IgD-negative memory B cell (primary cell): ENCODE measurements around the gene PATJ. TPM values are rescaled to one million over a fixed set of nuclear protein-coding genes. Genes with fewer than 3 reads are reported as not detected.
"Not testable (repeated sequence)": the region's sequence is repeated elsewhere in the genome, so short reads cannot be mapped to it uniquely, and the experiment has no call there.

ENCODE experiments used
- H3K27ac Mint-ChIP-seq, 3 donors: one replicate each; pipeline ENCODE4 v1.8.0; 2020 to 2022; ENCODE audit warnings: mild to moderate bottlenecking in 3 of 3, mixed read lengths in 3 of 3, moderate library complexity in 1 of 3
- H3K27me3 Mint-ChIP-seq: one replicate; pipeline ENCODE4 v1.8.0; 2021; ENCODE audit warnings: mixed read lengths
- H3K36me3 Mint-ChIP-seq: one replicate; pipeline ENCODE4 v1.8.0; 2020; ENCODE audit warnings: mild to moderate bottlenecking, mixed read lengths
- H3K4me1 Mint-ChIP-seq, 3 donors: one replicate each; pipeline ENCODE4 v1.8.0; 2020 to 2022; ENCODE audit warnings: mixed read lengths in 3 of 3, mild to moderate bottlenecking in 1 of 3
- H3K4me3 Mint-ChIP-seq, 4 donors: one replicate each; pipeline ENCODE4 v1.8.0; 2020 to 2022; ENCODE audit warnings: mild to moderate bottlenecking in 4 of 4, mixed read lengths in 4 of 4, moderate library complexity in 3 of 4
- H3K9me3 Mint-ChIP-seq, 3 donors: one replicate each; pipeline ENCODE4 v1.8.0; 2020 to 2021; ENCODE audit warnings: mixed read lengths in 3 of 3, mild to moderate bottlenecking in 1 of 3
- polyA plus RNA-seq: library from polyadenylated mRNA; unstranded; fragments of 300-500 nt; fragmentation: Illumina TruSeq; gene quantifications from one replicate; pipeline ENCODE4 v1.2.3, GENCODE V29; 2021

Gene PATJ
- polyA plus RNA-seq, 1 donor from 2014 or later: 17.4 TPM

DNA sequence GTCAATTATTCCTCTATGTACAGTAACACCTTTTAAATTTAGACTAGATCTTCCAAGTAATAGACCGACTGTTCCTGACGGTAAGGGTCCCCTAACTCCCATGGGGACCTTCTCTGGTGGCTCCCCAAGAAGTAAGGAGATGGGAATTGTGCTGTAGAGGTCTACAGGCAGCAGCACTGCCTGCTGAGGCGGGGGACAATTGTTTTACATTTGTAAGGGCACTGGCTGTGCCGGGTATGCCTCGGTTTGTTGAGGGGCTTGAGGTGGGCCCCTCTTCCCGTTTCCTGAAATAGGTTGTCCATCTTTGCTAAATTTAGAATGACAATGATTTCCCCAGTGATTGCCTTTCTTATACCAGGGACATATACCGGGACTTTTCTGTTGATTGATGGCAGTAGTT lies 439.3 kb downstream of the PATJ start:
- H3K27ac Mint-ChIP-seq: no peak overlapping the region
- H3K27me3 Mint-ChIP-seq: no peaks in the 10 kb centered on the region
- H3K4me1 Mint-ChIP-seq: no peaks in the 10 kb centered on the region
- H3K4me3 Mint-ChIP-seq: no peak overlapping the region
- H3K9me3 Mint-ChIP-seq: no peaks in the 10 kb centered on the region
- no peaks in the 10 kb centered on the region for H3K36me3 Mint-ChIP-seq

DNA sequence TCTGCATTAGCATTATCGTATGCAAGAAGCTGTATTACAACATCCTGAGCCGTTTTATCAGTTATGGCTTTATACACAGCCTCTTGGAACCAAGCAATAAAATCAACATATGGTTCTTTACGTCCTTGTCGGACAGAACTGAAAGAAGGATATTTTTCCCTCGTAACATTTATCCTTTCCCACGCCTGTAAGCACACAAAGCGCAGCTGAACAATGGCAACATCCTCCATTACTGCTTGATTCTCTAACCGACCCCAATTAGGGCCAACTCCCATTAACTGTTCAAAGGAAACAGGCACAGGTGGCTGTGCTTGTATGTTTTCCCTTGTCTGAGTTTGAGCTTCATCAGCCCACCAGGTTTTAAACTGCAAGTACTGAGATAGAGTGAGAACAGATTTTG lies 439.9 kb downstream of the PATJ start:
- not testable (repeated sequence) for H3K9me3 Mint-ChIP-seq, H3K27me3 Mint-ChIP-seq, H3K36me3 Mint-ChIP-seq, H3K4me3 Mint-ChIP-seq, H3K4me1 Mint-ChIP-seq, H3K27ac Mint-ChIP-seq

DNA sequence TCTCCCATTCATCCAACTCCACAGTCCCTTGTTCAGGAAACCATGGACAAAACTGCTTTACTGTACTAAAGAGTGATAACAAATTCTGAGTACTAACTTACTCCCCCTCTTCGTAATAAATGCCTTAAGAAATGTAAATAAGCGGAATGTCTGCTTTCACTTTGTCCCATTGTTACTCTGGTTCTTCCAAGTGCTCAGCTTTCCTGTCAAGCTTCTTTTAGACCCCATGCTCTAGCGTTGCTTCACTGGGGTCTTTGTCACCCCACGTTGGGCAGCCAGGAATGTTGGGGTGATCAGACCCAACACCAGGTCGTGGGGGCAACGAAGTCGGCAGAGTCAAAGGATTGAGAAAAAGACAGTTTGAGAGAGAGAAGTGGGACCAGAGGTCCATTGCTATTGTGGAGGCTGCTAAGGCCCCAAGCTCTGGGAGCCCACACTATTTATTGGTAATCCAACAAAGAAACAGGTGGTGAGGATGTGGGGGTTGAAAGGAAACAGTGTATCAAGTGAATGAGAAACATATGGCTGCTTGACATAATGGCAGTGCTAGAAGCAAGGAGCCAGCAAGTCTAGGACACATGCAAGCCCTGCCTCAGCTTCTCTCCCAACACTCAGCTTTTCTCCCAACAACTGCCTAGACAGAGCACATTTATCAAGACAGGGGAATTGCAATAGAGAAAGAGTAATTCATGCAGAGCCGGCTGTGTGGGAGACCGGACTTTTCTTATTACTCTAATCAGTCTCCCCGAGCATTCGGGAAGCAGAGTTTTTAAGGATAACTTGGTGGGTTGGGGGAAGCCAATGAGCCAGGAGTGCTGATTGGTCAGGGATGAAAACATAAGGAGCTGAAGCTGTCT lies 441.1 kb downstream of the PATJ start:
- H3K27me3 Mint-ChIP-seq, H3K4me3 Mint-ChIP-seq, H3K27ac Mint-ChIP-seq, H3K9me3 Mint-ChIP-seq, H3K36me3 Mint-ChIP-seq, H3K4me1 Mint-ChIP-seq: not testable (repeated sequence)

DNA sequence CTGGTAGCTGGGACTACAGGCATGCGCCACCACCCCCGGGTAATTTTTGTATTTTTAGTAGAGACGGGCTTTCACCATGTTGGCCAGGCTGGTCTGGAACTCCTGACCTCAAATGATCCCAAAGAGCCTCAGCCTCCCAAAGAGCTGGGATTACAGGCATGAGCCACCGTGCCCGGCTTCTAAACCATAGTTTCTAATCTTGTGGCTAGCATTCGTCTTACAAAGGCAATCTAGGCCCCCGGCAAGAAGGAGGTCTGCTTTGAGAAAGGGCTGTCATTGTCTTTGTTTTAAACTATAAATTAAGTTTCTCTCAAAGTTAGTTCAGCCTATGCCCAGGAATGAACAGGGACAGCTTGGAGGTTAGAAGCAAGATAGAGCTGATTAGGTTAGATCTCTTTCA lies 442.1 kb downstream of the PATJ start:
- H3K36me3 Mint-ChIP-seq: peaks cover 2% of the 10 kb centered on the region
- H3K9me3 Mint-ChIP-seq: no peaks in the 10 kb centered on the region
- no peak overlapping the region for H3K27ac Mint-ChIP-seq
- H3K4me3 Mint-ChIP-seq: no peak overlapping the region
- H3K27me3 Mint-ChIP-seq: no peaks in the 10 kb centered on the region
- H3K4me1 Mint-ChIP-seq: no peaks in the 10 kb centered on the region

DNA sequence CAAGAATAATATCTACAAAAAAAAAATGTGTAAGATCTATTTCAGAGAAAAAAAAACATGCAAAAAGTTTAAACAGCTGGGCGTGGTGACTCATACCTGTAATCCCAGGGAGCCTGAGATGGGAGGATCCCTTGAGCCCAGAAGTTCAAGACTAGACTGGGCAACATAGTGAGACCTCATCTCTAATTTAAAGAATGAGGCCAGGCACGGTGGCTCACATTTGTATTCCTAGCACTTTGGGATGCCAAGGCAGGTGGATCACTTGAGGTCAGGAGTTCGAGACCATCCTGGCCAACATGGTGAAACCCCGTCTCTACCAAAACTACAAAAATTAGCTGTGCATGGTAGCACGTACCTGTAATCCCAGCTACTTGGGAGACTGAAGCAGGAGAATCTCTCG lies 443.0 kb downstream of the PATJ start:
- not testable (repeated sequence) for H3K27ac Mint-ChIP-seq, H3K27me3 Mint-ChIP-seq, H3K4me3 Mint-ChIP-seq, H3K4me1 Mint-ChIP-seq, H3K36me3 Mint-ChIP-seq, H3K9me3 Mint-ChIP-seq

DNA sequence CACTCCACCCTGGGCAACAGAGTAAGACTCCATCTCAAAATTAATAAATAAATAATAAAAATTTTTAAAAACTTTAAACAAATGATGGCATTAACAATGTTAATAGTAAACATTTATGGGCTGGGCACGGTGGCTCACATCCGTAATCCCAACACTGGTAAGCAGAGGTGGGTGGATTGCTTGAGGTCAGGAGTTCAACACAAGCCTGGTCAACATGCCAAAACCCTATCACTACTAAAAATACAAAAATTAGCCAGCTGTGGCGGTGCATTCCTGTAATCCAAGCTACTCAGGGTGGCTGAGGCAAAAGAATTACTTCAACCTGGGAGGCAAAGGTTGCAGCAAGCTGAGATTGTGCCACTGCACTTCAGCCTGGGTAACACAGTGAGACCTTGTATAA lies 443.4 kb downstream of the PATJ start:
- H3K4me1 Mint-ChIP-seq: no peaks in the 10 kb centered on the region
- H3K36me3 Mint-ChIP-seq: peaks cover 2% of the 10 kb centered on the region
- no peaks in the 10 kb centered on the region for H3K9me3 Mint-ChIP-seq
- H3K4me3 Mint-ChIP-seq: no peak overlapping the region
- H3K27me3 Mint-ChIP-seq: no peaks in the 10 kb centered on the region
- no peak overlapping the region for H3K27ac Mint-ChIP-seq

DNA sequence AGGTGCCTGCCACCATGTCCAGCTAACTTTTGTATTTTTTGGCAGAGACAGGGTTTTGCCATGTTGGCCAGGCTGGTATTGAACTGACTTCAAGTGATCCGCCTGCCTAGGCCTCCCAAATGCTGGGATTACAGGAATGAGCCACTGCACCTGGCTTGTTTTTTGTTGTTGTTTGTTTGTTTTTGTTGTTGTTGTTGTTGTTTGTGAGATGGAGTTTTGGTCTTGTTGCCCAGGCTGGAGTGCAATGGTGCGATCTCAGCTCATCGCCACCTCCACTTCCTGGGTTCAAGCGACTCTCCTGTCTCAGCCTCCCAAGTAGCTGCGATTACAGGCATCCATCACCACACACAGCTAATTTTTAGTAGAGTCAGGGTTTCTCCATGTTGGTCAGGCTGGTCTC lies 445.3 kb downstream of the PATJ start:
- Mint-ChIP-seq H3K27ac (no peak overlapping the region), H3K27me3 (no peaks in the 10 kb centered on the region), H3K4me1 (no peaks in the 10 kb centered on the region), H3K9me3 (no peaks in the 10 kb centered on the region), H3K36me3 (peaks cover 2% of the 10 kb centered on the region), H3K4me3 (no peak overlapping the region)

DNA sequence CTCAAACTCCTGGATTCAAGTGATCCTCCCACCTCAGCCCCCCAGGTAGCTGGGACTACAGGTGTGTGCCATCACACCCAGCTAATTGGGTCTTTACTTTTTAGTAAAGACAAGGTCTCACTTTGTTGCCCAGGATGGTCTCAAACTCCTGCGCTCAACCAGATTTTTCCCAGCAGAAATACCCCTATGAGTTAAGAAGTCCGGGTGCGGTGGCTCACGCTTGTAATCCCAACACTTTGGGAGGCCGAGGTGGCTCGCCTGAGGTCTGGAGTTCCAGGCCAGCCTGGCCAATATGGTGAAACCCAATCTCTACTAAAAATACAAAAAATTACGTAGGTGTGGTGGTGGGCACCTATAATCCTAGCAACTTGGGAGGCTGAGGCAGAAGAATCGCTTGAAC lies 445.8 kb downstream of the PATJ start:
- H3K4me1 Mint-ChIP-seq: no peaks in the 10 kb centered on the region

DNA sequence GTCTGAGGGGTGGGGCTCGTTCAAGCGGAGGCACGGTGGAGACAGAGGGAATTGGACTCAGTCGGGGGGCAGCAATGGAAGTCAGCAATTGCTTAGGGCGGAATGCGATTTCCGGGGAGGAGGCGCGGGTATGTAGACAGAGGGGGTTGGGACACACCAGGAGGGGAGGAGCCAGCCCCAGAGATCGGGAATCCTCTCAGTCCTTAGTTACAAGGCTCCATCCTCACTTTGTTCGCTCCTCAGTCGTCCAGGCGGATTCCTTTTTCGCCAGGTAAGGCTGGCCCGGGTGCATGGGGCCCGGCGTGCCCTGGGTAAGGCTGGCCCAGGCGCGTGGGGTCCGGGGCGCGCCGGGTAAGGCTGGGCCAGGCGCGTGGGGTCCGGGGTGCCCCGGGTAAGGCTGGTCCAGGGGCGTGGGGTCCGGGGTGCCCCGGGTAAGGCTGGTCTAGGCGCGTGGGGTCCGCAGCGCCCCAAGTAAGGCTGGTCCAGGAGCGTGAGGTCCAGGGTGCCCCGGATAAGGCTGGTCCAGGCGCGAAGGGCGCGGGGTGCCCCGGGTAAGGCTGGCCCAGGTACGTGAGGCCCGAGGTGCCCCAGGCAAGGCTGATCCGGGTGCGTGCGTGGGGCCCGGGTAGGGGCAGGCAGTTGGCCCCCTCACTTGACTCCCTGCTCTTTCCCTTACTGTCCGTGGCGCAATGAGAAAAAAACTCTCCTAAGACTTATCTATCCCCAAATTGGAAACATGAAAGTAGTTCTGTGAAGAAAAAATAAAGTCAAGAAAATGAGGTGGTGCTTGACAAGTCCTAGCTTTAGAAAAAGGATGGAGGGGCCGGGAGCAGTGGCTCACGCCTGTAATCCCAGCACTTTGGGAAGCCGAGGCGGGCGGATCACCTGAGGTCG lies 452.6 kb downstream of the PATJ start, which contains the start of gene L1TD1:
Gene L1TD1, plus strand, starts transcription at position 199 of the 894 bp plus-strand sequence. CDS start 11,780 bp downstream, outside the sequence.
- no peaks in the 10 kb centered on the region for H3K4me1 Mint-ChIP-seq
- H3K27ac Mint-ChIP-seq: no peak within 1 kb of the TSS
- peaks cover 22% of the 10 kb centered on the region for H3K27me3 Mint-ChIP-seq
- no peaks in the 10 kb centered on the region for H3K36me3 Mint-ChIP-seq
- peak within 1 kb of the TSS; percentile 54 to 78 (median 74) for H3K4me3 Mint-ChIP-seq
- H3K9me3 Mint-ChIP-seq: peaks cover 0 to 2% (median 0%) of the 10 kb centered on the region in 3 donors

More for the DNA sequence above, 445.8 kb downstream of the PATJ start:
- no peaks in the 10 kb centered on the region for H3K27me3 Mint-ChIP-seq
- H3K27ac Mint-ChIP-seq: no peak overlapping the region
- H3K36me3 Mint-ChIP-seq: peaks cover 2% of the 10 kb centered on the region
- H3K4me3 Mint-ChIP-seq: no peak overlapping the region
- H3K9me3 Mint-ChIP-seq: no peaks in the 10 kb centered on the region

DNA sequence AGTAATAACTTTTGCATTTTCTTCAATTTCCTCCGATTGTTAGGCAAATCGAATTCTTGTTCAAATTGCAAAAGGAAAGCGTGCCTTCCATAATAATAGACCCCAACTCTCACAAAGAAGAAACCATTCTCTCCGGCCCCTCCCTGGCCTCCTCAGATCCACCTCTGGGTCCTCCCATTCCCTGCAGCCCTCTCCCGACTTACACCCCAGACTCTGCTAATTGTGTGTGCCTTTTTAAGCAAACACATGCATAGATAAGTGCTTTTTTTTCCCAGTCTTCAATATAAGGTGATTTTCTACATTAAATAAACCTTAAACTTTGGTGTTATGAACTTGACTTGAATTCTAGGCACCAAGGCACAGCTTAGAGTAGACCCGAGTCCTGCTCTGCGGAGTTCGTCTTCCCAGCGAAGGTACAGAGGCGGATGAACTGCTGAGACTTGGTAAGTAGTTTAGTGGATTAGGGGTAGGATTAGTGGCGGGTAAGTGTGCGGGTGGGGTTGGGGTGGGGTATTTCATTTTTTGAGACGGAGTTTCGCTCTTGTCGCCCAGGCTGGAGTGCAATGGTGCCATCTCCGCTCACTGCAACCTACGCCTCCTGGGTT lies 453.9 kb downstream of the PATJ start:
- H3K27ac Mint-ChIP-seq: no peak overlapping the region
- peaks cover 0 to 2% (median 0%) of the 10 kb centered on the region in 3 donors for H3K9me3 Mint-ChIP-seq
- H3K4me3 Mint-ChIP-seq: no peak overlapping the region
- H3K27me3 Mint-ChIP-seq: peaks cover 22% of the 10 kb centered on the region
- no peaks in the 10 kb centered on the region for H3K36me3 Mint-ChIP-seq
- no peaks in the 10 kb centered on the region for H3K4me1 Mint-ChIP-seq

DNA sequence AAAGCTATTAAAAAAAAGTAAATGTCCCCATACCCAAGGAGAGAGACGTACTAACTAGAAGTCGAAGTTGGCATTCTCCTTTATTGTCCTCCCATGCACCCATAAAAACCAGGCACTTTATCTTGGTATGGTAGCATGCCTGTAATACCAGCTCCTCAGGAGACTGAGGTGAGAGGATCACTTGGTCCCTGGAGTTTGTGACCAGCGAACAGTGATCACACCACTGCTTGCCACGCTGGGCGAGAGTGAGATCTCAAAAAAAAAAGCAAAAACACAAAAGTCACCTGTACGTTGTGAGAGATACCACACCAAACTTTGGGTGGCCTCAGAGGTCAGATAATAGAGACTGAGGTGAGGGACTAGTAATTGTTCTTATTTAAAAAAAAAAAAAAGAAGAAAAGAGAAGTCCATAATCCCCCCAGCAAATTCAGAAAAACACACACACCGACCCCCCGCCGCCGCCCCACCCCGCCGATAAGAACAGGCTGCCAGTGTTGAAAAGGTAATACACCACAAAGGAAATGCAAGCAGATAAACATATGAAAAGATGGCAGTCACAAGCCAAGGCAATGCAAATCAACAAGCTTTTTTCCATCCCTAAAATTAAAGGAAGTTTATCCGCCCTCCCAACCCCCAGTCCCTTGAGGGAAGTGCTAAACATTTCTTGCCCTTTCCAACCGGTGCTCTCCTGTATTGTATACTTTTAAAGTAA lies 455.9 kb downstream of the PATJ start:
- Mint-ChIP-seq H3K27ac (no peak overlapping the region), H3K27me3 (peaks cover 22% of the 10 kb centered on the region), H3K4me1 (no peaks in the 10 kb centered on the region), H3K36me3 (no peaks in the 10 kb centered on the region), H3K9me3 (peaks cover 0 to 2% (median 1%) of the 10 kb centered on the region in 3 donors), H3K4me3 (no peak overlapping the region)

DNA sequence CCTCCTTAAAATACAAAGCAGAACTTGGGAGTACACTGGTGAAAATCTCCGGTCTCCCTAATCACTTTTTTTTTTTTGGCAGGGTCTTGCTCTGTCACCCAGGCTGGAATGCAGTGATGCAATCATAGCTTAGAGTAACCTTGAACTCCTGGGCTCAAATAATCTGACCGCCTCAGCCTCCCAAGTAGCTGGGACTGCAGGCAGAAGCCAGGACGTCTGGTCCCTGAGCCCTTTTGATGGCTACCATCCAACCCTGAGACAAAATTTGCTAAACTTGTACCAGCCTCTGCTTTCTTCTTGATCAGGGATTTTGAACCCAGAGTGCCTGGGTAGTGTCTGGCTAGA lies 456.5 kb downstream of the PATJ start:
- H3K27me3 Mint-ChIP-seq: peaks cover 18% of the 10 kb centered on the region
- no peak overlapping the region for H3K4me3 Mint-ChIP-seq
- no peaks in the 10 kb centered on the region for H3K36me3 Mint-ChIP-seq
- peaks cover 0 to 2% (median 1%) of the 10 kb centered on the region in 3 donors for H3K9me3 Mint-ChIP-seq
- H3K27ac Mint-ChIP-seq: no peak overlapping the region
- no peaks in the 10 kb centered on the region for H3K4me1 Mint-ChIP-seq

DNA sequence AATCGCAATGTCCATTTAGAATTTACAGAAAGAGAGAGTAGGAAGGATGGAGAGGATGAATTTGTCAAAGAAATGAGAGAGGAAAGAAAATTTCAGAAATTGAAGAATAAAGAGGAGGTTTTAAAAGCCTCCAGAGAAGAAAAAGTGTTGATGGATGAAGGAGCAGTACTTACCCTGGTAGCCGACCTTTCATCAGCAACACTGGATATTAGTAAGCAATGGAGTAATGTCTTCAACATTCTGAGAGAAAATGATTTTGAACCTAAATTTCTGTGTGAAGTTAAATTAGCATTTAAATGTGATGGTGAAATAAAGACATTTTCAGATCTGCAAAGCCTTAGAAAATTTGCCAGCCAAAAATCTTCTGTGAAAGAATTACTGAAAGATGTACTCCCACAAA lies 464.9 kb downstream of the PATJ start:
- Mint-ChIP-seq H3K4me3 (no peak overlapping the region), H3K9me3 (peaks cover 10 to 23% (median 10%) of the 10 kb centered on the region in 3 donors), H3K27ac (no peak overlapping the region), H3K4me1 (peaks cover 0 to 6% (median 5%) of the 10 kb centered on the region in 3 donors), H3K36me3 (peaks cover 1% of the 10 kb centered on the region), H3K27me3 (no peaks in the 10 kb centered on the region)

DNA sequence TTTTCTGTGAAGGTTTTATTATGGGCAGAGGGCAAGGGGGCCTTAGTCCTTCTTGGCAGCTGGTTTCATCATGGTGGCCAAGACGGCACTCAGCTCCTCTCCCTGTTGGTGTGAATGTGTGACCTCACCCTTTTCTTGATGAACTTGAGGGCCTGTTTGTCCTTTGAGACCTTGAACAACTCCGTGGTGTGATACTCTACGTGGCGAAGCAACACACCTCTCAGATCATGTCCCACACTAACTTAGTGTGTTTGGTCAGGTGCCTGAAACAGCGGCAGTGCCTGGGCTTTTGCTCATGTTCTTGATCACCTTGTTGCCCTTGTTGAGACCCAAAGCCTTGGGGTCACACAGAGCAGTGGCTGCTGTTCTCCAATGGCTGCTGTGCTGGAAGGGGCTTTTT lies 465.8 kb downstream of the PATJ start:
- H3K4me1 Mint-ChIP-seq: peaks cover 0 to 6% (median 5%) of the 10 kb centered on the region in 3 donors
- H3K9me3 Mint-ChIP-seq: peaks cover 10 to 23% (median 10%) of the 10 kb centered on the region in 3 donors
- no peak overlapping the region for H3K27ac Mint-ChIP-seq
- no peak overlapping the region for H3K4me3 Mint-ChIP-seq
- H3K27me3 Mint-ChIP-seq: no peaks in the 10 kb centered on the region
- peaks cover 1% of the 10 kb centered on the region for H3K36me3 Mint-ChIP-seq

DNA sequence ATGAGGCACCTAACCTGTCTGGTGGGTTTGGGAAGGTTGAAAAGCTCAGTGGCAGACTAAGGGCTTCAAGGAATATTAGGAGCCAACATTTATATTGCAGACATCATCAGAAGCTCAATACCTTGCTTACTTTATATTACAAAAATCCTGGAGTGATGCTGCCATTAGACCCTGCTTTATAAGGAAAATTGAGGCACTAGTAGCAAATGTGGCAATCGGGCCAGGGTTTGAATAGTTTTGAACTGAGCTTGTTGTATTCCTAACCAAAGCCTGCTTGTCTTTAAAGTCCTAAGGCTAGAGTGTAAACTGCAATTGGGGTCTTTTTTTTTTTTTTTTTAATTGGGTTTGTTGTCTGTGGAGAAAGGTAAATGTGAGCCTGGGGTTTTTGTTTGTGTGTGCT lies 466.7 kb downstream of the PATJ start:
- Mint-ChIP-seq H3K27me3 (no peaks in the 10 kb centered on the region), H3K27ac (no peak overlapping the region), H3K4me3 (no peak overlapping the region), H3K9me3 (peaks cover 10 to 23% (median 10%) of the 10 kb centered on the region in 3 donors), H3K4me1 (peaks cover 0 to 6% (median 5%) of the 10 kb centered on the region in 3 donors), H3K36me3 (peaks cover 1% of the 10 kb centered on the region)
